Measurements from ENCODE around the gene PUDP.
"Not testable (repeated sequence)": the region's sequence is repeated elsewhere in the genome, so short reads cannot be mapped to it uniquely, and the experiment has no call there.

Gene PUDP

DNA sequence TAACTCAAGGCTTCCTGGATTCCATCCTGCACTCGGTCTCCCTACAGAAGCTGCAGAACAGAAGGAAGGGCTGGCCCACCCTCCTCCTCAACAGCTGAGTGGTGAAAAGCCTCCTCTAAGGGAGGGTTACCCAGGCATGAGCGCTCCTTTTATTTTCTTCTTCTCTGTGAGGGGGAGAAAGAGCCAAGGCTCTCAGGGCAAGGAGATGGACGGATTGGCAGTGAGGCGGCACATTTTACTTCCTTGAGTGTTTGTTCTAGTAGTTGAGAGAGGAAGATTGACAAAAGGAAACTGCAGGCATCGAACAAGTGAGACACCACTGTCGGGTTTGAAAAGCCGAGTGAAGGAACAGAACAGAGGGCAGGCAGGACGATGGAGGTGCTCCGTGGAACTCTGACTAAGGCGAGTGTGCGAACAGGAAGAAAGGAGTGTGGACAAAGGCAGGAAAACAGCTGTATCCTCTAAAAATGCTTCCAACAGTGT lies 38.9 kb downstream of the PUDP start:
- DNase-seq: no peak

DNA sequence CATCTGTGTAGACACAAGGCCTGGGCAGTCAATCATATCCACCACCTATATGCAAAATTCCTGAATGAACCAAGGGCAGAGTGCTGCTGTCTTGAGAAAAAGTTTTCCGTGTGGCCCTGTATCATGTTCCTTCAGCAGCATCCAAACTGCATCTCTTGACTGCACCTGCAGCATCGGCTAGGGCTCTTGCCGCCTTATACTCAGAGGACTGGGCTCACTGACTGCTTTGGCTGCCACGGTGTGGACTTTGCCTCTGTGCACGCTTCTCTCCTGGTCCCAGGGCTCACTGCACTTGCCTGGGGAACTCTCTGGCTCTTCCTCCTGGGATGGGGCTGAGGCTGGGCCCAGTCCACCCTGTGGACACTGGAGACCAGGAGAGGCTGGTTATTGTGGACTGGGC lies 39.9 kb downstream of the PUDP start:
- DNase-seq: no peak

DNA sequence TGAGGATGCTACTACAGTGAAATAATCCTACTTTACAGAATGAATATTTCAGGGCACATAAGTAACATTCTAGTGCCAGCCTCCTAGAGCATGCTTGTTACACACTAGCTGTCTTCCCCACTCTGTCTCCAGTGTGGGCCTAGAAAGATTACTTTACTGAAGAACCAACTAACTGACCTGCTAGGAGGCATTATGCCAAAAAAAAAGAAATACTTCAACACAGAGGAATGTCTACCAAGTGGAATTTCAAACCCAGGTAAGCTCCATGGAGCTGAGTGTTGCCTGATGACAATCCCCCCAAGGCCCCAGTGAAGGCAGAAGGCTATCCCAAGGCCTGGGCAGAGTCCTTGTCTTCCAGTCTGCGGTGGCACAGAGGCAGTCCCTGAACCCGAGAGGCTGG lies 41.3 kb downstream of the PUDP start:
- DNase-seq: no peak

DNA sequence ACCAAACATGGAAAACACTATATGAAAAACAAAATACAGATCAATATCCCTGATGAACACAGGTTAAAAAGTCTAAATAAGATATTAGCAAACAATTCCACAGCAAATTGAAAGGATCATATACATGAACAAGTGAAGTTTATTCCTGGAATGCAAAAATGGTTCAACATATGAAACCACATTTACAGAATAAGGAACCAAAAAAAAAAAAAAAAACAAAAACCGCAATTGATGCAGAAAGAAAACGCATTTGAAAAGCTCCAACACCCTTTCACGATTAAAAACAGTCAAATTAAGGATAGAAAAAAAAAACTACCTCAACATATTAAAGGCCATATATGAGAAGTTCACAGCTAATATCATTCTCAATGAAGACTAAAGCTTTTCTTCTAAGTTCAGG lies 45.8 kb downstream of the PUDP start:
- no peak for DNase-seq

DNA sequence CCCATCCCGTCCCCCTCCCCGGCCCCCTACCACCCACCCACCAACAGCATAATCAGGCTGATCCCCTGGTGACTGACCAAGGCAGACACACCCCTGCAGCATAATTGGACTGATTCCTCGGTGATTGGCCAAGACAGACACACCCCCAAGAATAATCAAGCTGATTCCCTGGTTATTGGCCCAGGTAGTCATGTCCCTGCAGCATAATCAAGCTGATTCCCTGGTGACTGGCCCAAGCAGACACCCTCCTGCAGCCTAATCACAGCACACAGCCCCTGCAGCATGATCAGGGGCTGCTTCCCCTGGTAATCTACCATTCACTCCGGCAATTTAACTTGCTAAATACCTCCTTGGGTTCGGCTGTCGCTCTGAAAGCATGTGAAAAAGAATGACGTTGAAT lies 47.9 kb downstream of the PUDP start:
- DNase-seq: no peak

DNA sequence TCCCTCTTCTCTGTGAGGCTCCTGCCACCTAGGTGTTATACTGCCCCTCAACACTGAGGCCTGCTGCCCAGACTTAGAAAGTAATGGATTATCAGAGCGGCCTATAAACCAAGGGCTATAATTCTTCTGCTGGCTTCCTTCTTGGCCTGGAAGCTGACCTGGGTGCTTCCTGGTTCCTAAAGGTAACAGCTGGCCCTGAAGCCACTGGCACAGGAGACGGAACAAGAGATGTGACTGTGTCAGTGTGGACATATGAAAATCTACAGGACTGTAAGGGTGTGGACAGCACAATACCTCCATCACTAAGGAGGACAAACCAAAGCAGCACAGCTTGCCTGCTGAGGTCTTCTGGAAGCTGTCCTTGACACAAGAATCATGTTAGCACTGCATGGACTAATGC lies 52.3 kb downstream of the PUDP start:
- not testable (repeated sequence) for DNase-seq

DNA sequence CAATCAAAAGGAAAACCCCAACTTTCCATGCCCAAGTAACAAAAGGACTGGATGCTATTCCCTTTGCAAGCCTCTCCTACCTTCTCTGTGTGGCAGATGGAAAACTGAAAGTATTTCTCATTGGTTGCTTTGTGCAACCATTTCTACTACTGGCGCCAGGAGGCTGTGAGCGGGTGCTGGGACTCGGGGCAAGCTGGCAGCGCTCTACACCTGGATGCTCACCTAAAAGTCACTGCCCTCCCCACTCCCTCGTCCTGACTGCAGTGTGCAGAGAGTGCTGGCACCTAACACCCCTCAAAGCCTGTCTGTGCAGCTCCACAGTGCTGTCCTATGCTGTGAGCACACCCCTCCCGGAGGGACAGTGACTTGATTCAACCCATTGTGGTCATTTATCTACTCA lies 54.6 kb downstream of the PUDP start:
- no peak for DNase-seq

DNA sequence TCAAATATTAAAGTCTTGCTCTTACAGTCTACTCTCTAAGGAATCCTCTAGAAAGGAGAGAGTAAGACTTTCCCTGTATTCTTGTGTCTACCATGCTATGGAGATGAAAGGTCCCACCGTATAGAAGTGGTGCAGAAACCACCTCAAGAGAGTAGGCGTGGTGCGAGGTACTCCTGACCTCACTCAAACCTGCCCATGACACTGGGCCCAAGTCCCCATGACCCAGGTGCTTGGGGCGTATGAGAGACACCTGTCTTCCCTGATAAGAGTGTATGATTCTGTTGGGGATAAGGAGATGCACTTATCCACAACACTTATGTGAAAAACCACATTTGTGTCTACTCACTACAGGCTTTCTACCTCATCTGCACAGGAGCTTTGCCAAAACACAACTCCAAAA lies 55.4 kb downstream of the PUDP start:
- no peak for DNase-seq

DNA sequence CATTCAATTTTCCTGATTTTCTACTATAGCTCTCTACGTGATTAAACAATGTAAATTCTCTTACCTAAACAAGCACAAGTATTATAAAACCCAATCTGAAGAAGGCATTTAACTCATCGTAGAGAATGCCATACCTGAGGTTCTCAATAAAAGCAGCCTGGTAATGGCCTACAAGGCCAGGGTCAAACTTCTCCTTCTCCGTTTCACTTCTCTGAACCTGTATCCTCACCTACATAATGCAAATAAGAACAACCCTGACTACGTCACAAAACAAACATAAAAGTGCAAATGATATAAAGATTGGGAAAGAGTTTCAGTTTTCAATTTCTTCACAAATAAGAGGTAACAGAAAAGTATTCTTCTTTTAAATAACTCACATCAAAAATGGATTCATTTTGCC lies 56.0 kb downstream of the PUDP start:
- no peak for DNase-seq

DNA sequence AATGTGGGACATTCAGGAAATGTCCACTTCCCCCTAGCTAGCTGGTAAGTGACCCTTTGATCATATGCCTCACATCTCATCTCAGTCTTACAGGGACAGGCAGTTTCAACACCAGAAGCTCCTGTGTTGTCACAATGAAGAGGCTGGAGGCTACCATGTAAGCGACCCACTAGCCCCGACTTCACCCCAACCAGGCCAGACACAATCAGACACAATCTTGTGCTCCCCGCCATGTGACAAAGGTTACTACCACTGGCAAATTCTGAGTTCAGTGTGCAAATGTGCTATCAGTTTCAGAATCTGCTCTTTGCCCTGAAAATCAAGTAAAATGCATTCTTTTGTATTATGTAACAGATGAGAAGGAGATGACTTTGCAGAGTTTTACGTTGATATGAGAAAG lies 57.3 kb downstream of the PUDP start:
- DNase-seq: no peak

DNA sequence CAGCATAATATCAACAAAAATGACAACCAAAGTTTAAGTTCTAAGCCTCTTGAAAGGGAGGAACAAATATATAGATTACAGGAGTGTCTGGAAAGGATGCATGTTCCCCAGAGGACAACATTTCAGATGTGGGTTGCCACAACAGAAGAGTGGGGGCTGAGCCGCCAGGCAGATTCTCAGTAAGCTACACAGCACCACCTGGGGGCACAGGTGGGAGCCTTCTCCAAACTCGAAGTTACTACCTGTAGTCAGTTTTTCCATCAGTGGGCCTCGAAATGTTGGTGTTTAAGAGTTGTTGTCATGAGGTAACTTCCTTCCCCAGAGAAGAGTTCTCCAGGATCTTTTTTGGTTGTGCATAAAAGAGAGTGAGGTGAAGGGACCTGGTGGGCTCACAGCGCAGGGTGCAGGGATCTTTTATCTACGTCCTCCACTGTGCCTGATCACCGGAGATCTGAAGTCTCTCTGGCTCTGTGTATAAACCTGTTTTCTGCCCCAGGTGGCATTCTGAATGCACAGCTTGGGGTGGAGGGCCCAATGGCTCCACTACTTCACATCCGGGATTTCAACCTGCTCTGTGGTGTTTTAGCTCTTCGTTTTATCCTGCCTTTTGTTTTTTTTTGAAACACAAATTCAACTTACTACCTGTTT lies 58.9 kb downstream of the PUDP start:
- no peak for DNase-seq

DNA sequence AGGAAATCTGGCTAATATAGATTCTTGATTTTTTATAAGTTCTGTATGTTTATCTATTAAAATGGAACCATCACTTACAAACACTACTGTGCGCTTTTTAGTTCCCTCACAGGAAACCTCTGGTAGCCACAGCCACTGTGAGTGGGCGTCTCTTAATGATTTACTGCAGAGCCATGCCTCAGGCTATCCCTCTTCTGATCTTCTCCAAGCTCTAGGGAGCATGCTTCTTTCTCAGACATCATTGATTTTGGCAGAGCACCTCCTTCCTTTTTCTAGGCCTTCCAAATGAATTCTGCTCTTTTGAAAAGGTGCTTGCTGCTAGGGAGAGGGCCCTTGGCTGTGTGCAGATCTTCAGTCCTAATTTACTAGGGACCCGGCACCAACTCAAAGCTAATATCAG lies 61.6 kb downstream of the PUDP start:
- no peak for DNase-seq

DNA sequence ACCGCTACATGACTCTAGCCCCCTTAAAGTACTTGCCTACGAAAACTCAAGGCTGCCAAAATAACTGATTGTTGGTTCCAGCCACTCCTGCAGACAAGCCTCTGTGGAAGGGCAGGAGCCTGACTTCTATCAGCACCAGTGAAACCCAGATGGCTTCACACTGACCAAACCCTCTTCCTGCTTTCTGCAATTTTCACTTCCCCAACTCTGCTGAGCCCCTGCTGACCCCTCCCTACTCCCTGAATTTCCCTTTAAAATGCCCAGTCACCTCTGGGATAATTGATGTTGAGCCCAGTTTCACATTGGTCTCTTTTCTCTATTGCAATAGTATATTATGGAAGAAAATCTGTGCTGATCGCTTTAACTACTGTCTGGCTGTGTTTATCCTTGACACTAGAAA lies 62.1 kb downstream of the PUDP start:
- no peak for DNase-seq

DNA sequence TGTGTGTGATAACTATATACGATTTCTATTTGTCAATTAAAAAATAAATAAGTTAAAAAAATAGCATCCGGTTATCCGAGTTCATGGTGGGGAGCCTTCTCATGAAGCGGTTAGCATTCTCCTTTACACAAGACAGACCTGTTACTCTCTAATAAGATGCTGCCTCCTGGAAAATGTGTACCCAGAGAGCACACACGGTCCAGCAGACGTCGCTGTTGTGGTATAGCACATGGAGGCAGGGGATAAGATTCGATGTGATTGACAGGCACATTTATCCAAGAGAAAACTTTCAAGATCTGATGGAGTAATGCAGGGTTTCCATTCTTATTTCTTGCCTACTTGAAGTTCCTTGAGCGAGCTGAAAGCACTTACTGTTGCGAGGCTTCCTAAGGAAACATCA lies 63.1 kb downstream of the PUDP start:
- DNase-seq: no peak

DNA sequence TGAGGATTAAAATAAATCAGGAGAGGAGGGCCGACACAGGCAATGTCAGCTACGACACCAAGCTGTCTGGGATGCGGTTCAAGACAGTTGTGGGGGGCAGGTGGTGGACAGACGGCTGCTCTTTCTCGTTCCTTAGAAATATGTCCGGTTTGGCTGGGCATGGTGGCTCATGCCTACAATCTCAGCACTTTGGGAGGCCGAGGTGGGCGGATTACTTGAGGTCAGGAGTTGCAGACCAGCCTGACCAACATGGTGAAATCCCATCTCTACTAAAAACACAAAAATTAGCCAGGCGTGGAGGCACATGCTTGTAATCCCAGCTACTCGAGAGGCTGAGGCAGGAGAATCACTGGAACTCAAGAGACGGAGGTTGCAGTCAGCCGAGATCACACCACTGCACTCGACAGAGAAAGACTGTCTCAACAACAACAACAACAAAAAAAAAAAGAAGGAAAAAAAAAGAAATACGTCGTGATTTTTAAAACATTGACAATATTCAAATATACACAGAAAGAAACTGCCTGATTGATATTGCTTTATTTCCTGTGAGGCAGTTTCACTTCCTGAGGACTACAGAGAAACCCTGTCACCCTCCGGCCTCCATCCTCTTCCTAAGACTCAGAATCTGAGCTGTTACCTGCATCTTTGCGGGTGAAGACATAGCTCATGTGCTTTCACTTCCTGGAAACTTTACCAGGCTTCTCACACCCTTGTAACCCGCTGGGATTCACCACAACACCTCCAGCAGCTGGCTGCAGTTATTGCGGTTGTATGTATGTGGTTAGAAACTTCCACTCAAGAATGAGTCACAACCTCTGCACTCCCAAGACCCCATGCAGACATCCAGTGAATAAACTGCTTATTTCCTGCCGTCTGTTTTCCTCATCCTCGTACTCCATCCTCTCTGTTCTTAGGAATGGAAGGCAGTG lies 64.2 kb downstream of the PUDP start:
- DNase-seq: no peak

DNA sequence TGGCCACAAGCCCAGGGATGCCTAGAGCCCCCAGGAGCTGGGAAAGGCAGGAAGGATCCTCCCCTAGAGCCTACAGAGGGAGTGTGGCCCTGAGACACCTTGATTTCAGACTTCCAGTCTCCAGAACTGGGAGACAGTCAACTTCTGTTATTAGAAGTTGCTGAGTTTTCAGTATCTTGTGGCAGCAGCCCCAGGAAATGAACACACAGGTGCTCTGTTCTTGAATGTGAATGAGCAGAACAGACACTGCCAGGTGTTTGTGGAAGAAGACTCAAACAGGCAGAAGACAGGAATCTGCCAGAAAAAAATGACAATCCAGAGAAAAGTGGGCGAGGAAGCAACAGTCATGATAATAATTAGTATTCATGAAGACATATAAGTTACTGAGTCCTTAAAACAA lies 64.9 kb downstream of the PUDP start:
- DNase-seq: no peak

DNA sequence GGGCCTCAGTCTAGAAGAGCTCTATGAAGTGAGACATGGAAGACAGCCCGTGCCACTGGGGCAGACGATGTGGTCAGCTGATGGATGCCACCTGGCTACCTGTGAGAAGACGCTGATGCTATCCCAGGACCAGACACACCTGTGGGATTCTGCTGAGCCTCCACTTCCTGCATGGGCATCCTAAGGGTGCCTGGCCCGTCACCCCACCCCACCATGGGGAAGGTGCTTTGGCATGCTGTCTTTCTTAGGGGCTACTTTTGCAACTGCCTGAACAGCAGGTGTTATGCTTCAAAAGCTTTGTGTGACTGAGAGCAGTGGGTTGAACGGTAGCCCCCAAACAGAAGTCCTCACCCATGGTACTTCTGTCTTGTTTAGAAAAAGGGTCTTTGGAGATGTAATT lies 65.4 kb downstream of the PUDP start:
- no peak for DNase-seq

DNA sequence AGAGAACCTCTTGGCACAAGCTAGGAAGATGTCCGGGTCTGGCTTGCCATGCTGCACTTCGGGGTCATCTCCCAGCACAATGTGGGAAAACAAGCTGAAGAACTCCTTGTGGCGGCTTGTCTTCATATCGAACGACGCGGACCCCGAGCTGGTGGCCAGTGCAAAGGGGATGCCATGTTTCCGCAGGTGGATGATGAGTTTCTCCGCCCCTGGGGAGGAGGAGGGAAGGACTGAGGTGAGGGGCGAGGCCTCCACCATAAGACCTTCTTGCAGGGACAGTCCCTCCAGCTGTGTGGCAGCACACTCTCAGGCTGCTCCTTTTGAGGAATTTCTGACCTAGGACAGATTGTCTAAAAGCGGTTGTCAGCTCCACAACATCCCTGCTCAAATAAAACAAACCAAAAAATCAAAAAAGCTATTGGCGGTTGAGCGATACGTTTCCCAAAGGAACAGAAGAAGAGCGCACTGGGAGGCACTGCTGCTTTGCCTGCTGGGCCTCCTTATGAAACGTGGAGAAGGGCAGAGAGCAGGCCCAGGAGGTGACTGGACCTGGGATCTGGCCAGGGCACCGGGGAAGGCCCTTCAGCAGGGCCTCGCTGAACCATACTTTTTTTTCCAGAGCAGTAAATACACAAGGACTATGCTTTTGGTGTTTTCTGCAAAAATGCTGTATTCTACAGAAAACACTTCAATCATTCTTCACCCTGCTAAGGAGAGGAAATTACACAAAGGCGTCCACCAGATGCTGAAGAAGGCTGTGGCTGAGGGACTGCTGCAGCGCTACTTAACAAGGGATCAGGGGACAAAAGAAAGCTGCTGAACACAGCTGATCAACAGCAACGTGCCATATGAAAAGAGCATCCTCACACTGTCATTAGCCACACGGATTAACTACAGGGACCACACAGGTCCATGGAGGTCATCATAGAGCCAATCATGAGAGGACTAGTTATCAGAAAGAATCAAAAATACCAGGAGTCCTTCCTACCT lies 70.4 kb downstream of the PUDP start:
- DNase-seq: no peak

DNA sequence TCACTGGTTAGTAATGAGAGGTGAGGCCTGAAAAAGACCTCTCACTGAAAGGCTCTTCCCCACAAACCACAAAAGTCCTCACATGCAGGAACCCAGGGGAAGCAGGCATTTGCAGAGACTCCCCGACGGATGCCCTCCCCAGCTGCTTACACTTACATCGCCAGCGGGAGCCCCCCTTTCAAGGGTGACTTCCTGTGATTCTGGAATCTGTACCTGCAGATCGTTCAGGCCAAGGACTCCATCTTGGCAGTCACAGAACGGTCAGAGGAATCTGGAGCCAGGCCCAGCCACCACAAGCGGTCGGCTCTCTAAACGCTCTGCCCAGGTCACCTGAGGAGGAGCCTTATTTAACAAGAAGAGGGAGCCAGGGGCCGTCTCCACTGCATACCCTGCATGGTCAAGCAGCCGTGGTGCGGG lies 71.7 kb downstream of the PUDP start:
- DNase-seq: no peak

DNA sequence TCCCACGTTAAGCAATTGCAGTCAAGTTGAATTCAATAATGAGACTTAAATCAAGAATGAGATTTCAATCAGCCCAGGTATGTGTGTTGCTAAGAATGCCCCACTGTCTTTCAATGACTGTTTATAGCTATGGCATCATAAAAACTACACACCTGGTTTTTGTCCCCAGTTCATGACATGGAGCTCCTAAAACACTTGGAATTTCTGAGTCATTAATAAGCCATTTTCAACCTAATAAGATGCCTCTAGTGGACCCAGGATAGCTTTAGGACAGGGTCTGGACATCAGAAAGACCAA lies 73.1 kb downstream of the PUDP start:
- DNase-seq: no peak

DNA sequence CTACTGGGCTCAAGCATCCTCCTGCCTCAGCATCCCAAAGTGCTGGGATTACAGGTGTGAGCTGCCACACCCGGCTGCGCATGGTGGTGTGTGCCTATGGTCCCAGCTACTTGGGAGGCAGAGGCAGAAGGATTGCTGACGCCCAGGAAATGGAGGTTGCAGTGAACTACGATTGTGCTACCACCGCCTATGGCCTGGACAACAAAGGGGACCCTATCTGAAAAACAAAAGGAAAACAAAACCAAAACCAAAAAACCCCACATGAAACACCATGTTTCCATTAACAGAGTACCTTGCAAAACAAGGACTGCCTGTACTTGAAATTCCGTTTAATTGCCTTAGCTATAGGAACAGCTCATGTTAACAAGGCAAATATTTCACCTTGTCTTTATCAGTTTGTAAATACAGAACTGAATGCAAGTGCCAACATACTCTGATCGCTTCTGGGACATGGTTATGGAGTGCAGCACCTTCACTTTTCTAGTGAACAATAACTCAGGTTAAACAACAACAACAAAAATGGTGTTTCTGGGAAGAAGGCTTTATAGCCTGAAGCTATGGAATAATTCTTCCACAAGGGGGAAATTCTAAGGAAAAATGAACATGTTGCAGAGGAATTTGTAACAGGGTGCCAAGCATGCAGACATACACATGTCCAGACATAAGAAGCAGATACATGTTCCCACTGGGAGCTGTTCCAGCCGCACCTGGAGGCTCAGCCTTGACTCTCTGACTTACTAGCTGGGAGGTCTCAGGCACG lies 73.6 kb downstream of the PUDP start:
- DNase-seq: no peak

DNA sequence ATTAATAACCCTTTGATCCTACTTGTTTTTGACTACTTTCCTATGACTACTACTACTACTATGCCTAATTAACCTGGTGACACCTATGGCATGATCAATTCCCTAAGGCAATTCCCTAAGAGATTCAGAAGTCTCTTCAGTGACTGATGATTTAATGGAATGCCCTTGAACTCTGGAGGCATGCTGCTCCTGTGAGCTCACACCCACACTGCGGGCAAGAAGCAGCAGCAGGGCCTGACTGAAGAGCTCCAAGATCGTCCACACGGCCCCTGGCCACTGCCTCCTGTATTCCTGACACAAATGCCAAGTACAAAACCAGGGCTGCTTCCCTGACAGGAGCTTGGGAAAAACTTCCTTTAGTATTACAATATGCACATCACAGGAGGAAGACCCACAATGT lies 74.6 kb downstream of the PUDP start:
- DNase-seq: no peak

DNA sequence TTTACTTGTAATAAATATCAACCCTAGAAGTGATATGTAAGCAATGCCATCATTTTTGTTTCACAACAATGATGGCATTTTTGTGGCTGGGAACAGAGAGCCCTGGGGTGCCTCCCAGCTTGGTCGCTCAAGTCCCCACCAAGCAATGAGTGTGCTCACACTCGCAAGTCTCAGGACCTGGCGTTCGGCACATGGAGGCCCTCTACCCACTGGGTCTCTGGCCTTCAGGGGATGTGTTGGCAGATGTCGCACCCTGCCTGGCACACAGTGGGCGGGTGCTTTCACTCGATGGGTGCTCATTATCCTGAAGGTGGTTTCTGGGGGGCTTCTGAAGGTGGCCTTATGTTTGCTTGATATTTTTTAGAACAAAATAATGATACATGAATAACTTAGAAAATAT lies 75.1 kb downstream of the PUDP start:
- DNase-seq: no peak
